Measurements from ENCODE around the gene MT1B. TPM values are rescaled to one million over a fixed set of nuclear protein-coding genes. Genes with fewer than 3 reads are reported as not detected.

MT1B gene
- total RNA-seq, 1 experiment from 2014 or later, result not detected

GRCh38 chr16:56633535-56633934 lies 18.2 kb upstream of the MT1B start:
- Histone ChIP-seq H4K5ac (ENCODE audit: insufficient read length, low read depth, low read length) (no peak overlapping the region), H2BK20ac (ENCODE audit: low read depth, low read length, poor library complexity, severe bottlenecking) (no peak overlapping the region), H3K79me2 (ENCODE audit: insufficient read depth, low read length) (no peaks in the 10 kb centered on the region), H3K56ac (ENCODE audit: insufficient read length, low read depth, low read length) (no peak overlapping the region), H3K27me3 (ENCODE audit: insufficient read depth, low read length) (peaks cover 99% of the 10 kb centered on the region), H3K23ac (ENCODE audit: insufficient read length, low read depth, low read length) (no peak overlapping the region), H3K79me1 (ENCODE audit: insufficient read depth, low read depth, low read length, poor library complexity, severe bottlenecking) (no peaks in the 10 kb centered on the region), H2BK120ac (ENCODE audit: low read depth, low read length, poor library complexity, severe bottlenecking) (no peak overlapping the region), H3K27ac (ENCODE audit: insufficient read length, low read depth, low read length) (no peak overlapping the region), H4K8ac (replicated peaks; ENCODE audit: insufficient read length, low read depth, low read length) (no peak overlapping the region), H2AK5ac (ENCODE audit: insufficient read length, low read length) (no peak overlapping the region), H2AFZ (ENCODE audit: low read length) (no peak overlapping the region), H3K9me3 (ENCODE audit: control insufficient read depth, low read depth, low read length) (no peaks in the 10 kb centered on the region), H3K4me1 (ENCODE audit: insufficient read depth, low read length) (no peaks in the 10 kb centered on the region), H3K4ac (ENCODE audit: low read depth, low read length) (no peak overlapping the region), H3K18ac (ENCODE audit: insufficient read length, low read depth, low read length) (no peak overlapping the region), H4K20me1 (ENCODE audit: control insufficient read depth, insufficient read depth, insufficient read length) (no peaks in the 10 kb centered on the region), H3T11ph (ENCODE audit: low read length) (no peak overlapping the region), H3K9ac (ENCODE audit: extremely low read depth, insufficient read length, low read length) (no peak overlapping the region), H4K91ac (ENCODE audit: insufficient read length, low read depth, low read length) (no peak overlapping the region), H3K23me2 (ENCODE audit: insufficient read length, low read depth, low read length, poor library complexity, severe bottlenecking) (peaks cover 13% of the 10 kb centered on the region), H3K4me2 (ENCODE audit: insufficient read depth, insufficient read length, low read length) (no peak overlapping the region), H2BK5ac (ENCODE audit: insufficient read length, low read length) (no peak overlapping the region), H3K14ac (ENCODE audit: insufficient read depth, low read length) (no peak overlapping the region), H2BK15ac (ENCODE audit: low read depth, low read length) (no peak overlapping the region), H2BK12ac (ENCODE audit: insufficient read length, low read depth, low read length) (no peak overlapping the region)
- peaks cover 0 to 12% of the 10 kb centered on the region in 2 experiments; a peak in 2 of 5 replicates for H3K9me3 Mint-ChIP-seq
- no peak overlapping the region for H3K27ac Mint-ChIP-seq
- no peak overlapping the region for H3K4me3 Mint-ChIP-seq
- peaks cover 18 to 33% of the 10 kb centered on the region in 2 experiments for H3K4me1 Mint-ChIP-seq
- no CpG with 5 or more reads among the region's 7 CpGs for WGBS (ENCODE audit: extremely low coverage, insufficient read length, low lambda C conversion rate)
- DNase-seq, result no peak
- H3K27me3 Mint-ChIP-seq (ENCODE audit: low read depth), result peaks cover 100% of the 10 kb centered on the region
- no peaks in the 10 kb centered on the region; a peak in 1 of 7 replicates for H3K36me3 Mint-ChIP-seq (ENCODE audit: insufficient read depth in 1 of 3, low read depth in 3 of 3)
- TF ChIP-seq CTCF (conservative IDR thresholded peaks at IDR 0.05), result no peak

Measured in H9 (cell line).